Body of pancreas (tissue), 4 donors: ENCODE data around the gene JOSD1. TPM values are rescaled to one million over a fixed set of nuclear protein-coding genes. Genes with fewer than 3 reads are reported as not detected.

Experiments
- ATAC-seq: fragments of 150-250 bp; one replicate; pipeline ENCODE4 v1.9.1; 2016
- DNase-seq, 4 donors: peaks; one replicate each; pipeline ENCODE4 v3.0.0-alpha.2; 2019
- H3K27ac ChIP-seq, 4 donors: fragments of 200-600 bp; sonication (generic); 1 replicate in 3 of 4; 2 replicates in 1 of 4; pipeline versions ENCODE4 v1.5.1 to v1.6.1; 2016 to 2019; ENCODE audit warnings: mild to moderate bottlenecking in 1 of 4, mixed read lengths in 1 of 4, moderate library complexity in 1 of 4
- H3K27me3 ChIP-seq, 2 donors: fragments of 200-600 bp; sonication (generic); one replicate each; pipeline ENCODE4 v1.6.0; 2016; ENCODE audit warnings: mild to moderate bottlenecking in 1 of 2
- H3K36me3 ChIP-seq, 2 donors: fragments of 200-600 bp; sonication (generic); replicated peaks in 1 of 2; 2 replicates each; pipeline ENCODE4 v1.5.1; 2016; ENCODE audit warnings: low read depth in 2 of 2; ENCODE audit not compliant: insufficient read depth in 1 of 2
- H3K4me1 ChIP-seq: fragments of 200-600 bp; sonication (generic); one replicate; pipeline ENCODE4 v1.6.0; 2016
- H3K4me3 ChIP-seq, 2 donors: fragments of 200-600 bp; sonication (generic); 1 replicate in 1 of 2; 2 replicates in 1 of 2; pipeline ENCODE4 v1.5.1; 2016 to 2019
- H3K9me3 ChIP-seq, 3 donors: fragments of 200-600 bp; sonication (generic); 1 replicate in 2 of 3; 2 replicates in 1 of 3; pipeline ENCODE4 v1.5.1; 2016
- POLR2A ChIP-seq, 3 donors: fragments of 450-650 bp; IDR thresholded peaks; one replicate each; pipeline ENCODE4 v1.6.1; 2016; ENCODE audit warnings: antibody characterized with exemption in 3 of 3, mild to moderate bottlenecking in 2 of 3
- WGBS, 2 donors: methylation state at CpG; one replicate each; pipeline ENCODE4 v1.1.5; 2017; 5-methylcytosine and 5-hydroxymethylcytosine counted together
- intact Hi-C: fragments of 100-400 bp; cut with DNase I; formaldehyde crosslinking; loops from one replicate; pipeline ENCODE4 v1.15.1; 2023
- total RNA-seq, 2 donors: library from RNA; depleted of rRNA; stranded (reverse); fragments of >200 nt; gene quantifications; one replicate each; pipeline ENCODE4 v1.1.0, GENCODE V29; 2016
- TF ChIP-seq, protein P1 (sequence below), 7 experiments: fragments of 450-650 bp in 4 of 7; fragments of 200-600 bp in 3 of 7; sonication (generic) in 3 of 7; IDR thresholded peaks; one replicate each; pipeline ENCODE4 v1.5.1; 2016 to 2019; ENCODE audit warnings: antibody characterized with exemption in 7 of 7

The JOSD1 gene
- total RNA-seq, 2 donors from 2014 or later = 20.4 to 50.3 TPM

DNA sequence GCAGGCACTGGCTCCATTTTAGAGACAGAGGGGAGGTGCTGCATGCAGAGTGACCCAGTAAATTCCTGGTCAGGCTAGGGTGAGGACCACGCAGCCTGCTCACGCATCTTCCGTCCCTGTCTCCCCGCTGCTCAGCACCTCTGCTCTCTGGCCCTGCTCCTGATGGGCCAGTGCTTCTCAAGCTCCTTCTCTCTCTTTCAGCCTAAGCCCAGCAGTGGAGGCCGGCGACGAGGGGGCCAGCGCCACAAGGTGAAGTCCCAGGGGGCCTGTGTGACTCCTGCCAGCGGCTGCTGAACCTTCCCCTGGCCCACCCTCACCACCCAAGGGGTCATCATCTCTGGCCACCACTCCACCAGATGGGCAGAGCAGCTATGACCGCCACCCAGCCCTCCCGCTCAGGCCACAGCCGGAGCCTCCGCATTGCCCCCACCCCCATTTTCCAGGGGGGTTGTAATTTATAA lies 29.7 kb upstream of the JOSD1 start:
- 93 to 96% methylated on average over 13 of the region's 13 CpGs for WGBS, 2 donors
- no peaks in the 10 kb centered on the region for H3K27me3 ChIP-seq
- H3K27ac ChIP-seq = peak overlapping the region in 1 of 4 donors; percentile 94
- H3K36me3 ChIP-seq = peaks cover 0 to 47% of the 10 kb centered on the region in 2 donors
- peaks cover 46% of the 10 kb centered on the region for H3K4me1 ChIP-seq
- H3K4me3 ChIP-seq = no peak overlapping the region
- DNase-seq = peak in 1 of 4 donors; percentile 11
- TF ChIP-seq, protein P1, sequence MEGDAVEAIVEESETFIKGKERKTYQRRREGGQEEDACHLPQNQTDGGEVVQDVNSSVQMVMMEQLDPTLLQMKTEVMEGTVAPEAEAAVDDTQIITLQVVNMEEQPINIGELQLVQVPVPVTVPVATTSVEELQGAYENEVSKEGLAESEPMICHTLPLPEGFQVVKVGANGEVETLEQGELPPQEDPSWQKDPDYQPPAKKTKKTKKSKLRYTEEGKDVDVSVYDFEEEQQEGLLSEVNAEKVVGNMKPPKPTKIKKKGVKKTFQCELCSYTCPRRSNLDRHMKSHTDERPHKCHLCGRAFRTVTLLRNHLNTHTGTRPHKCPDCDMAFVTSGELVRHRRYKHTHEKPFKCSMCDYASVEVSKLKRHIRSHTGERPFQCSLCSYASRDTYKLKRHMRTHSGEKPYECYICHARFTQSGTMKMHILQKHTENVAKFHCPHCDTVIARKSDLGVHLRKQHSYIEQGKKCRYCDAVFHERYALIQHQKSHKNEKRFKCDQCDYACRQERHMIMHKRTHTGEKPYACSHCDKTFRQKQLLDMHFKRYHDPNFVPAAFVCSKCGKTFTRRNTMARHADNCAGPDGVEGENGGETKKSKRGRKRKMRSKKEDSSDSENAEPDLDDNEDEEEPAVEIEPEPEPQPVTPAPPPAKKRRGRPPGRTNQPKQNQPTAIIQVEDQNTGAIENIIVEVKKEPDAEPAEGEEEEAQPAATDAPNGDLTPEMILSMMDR (IDR thresholded peaks at IDR 0.05) = no peak
- TF ChIP-seq POLR2A (IDR thresholded peaks at IDR 0.05) = no peak
- ATAC-seq = no peak
- intact Hi-C loops = no loop called here
- no peaks in the 10 kb centered on the region for H3K9me3 ChIP-seq

DNA sequence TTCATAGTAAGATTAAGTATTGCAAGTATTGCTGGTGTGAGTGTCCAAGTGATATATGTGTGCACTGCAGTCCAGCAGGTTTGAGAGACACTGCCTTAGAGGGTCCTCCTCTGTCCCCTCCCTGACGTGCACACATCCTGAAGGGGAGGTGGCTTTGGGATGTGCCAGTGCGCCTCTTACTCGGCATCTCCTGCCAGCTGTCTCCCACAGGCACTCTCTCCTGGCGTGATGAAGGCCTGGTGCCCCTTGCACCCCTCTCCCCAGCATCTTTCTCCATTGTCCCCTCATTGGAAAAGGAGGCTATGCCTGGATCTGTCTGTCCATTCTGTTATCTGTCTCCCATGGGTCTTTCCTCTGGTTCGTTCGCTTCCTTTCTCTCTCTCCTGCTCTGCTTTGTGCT lies 29.2 kb upstream of the JOSD1 start:
- no peak for TF ChIP-seq POLR2A (IDR thresholded peaks at IDR 0.05)
- TF ChIP-seq, protein P1 (IDR thresholded peaks at IDR 0.05) = no peak
- DNase-seq = peak in 1 of 4 donors; percentile 6
- 88 to 97% methylated on average over 6 of the region's 6 CpGs for WGBS, 2 donors
- ATAC-seq = no peak
- H3K27me3 ChIP-seq = no peaks in the 10 kb centered on the region
- intact Hi-C loops = no loop called here
- no peaks in the 10 kb centered on the region for H3K9me3 ChIP-seq
- peaks cover 0 to 47% of the 10 kb centered on the region in 2 donors for H3K36me3 ChIP-seq
- H3K27ac ChIP-seq = no peak overlapping the region
- no peak overlapping the region for H3K4me3 ChIP-seq
- H3K4me1 ChIP-seq = peaks cover 41% of the 10 kb centered on the region

DNA sequence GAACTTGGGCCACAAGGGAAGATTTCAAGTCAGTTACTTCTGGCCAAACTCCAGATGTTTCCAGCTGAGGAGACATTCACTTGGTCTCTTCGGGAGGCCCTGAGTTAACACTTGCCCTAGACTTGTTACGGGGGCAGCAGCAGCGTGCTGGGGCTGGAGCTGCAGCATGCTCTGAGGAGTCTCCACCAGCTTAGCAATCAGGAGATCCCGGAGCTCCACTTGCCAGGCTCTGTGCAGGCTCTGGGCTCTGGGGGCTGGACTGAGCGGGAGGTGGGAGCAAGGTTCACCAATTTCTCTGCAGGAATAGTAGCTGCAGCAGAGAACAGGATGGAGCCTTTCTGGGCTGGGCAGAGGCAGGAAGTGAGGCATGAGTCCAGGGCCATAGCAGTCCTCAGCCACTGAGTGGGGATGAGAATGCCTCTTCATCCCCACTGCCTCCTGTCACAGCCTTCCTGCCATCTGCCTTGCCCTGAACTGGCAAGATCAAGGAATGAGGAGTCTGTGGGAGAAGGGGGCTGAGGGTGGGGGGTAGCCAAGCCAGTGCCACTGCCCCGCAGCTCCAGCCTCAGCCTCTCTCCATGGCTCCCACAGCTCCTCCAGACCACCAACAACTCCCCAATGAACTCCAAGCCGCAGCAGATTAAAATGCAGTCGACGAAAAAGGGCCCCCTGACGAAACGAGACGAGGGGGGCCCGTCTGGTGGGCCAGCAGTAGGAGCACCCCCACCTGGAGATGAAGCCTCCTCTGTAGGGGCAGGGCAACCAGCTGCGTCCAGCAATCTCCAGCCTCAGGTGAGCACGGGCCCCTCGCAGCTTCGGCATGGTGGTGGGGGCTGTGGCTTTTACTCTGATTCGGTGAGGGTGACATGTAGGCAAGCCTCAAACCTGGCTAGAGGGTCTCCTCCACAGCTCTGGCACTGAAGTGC lies 28.4 kb upstream of the JOSD1 start:
- Histone ChIP-seq H3K4me3 (no peak overlapping the region), H3K9me3 (no peaks in the 10 kb centered on the region), H3K36me3 (peaks cover 0 to 52% of the 10 kb centered on the region in 2 donors), H3K27me3 (no peaks in the 10 kb centered on the region), H3K27ac (no peak overlapping the region), H3K4me1 (peaks cover 33% of the 10 kb centered on the region)
- no peak for ATAC-seq
- no peak for TF ChIP-seq POLR2A (IDR thresholded peaks at IDR 0.05)
- TF ChIP-seq, protein P1 (IDR thresholded peaks at IDR 0.05) = no peak
- WGBS, 2 donors = 90 to 92% methylated on average over 13 of the region's 18 CpGs
- intact Hi-C loops = no loop called here
- DNase-seq = peak in 1 of 4 donors; percentile 9

DNA sequence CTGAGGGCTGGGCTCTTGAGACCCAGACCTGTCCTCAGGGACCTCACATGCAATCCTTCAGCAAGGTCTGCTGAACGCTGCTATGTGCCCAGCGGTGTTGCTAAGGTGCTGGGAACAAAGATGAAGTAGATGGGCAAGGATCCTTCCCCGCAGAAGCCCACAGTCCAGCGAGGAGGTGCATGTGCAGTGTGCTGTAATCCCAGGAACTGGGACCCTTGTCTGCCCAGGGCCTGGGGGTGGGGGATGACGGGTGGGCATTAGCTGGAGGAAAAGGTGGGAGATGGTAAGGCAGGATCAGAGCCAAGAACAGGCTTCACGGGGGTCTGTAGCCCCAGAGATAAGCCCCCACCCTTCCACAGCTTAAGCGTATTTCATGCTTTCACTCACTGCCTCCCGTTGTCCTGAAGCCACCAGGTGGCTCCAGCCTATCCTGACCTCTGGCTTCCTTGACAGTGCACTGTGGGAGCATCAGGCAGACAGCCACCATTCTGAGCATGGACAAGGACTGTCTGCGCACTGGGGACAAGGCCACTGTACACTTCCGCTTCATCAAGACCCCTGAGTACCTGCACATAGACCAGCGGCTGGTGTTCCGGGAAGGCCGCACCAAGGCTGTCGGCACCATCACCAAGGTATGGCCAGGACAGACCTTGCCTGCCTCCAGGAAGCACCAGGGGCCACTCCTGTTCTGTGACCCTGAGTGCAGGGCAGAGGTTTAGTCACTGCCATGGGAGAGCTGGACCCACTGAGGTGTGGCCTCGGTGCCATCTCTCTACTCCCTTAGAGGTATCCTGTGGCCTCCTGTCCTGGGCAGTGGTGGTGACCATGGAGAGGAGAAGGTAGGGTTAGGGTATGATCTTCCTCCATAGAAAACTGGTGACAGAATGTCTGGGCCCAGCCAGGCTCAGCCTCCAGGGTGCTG lies 27.0 kb upstream of the JOSD1 start:
- peak in 1 of 4 donors; percentile 8 for DNase-seq
- 89 to 90% methylated on average over 10 to 15 of the region's 15 CpGs for WGBS, 2 donors
- intact Hi-C loops = no loop called here

More for the DNA sequence above, 27.0 kb upstream of the JOSD1 start:
- Histone ChIP-seq H3K9me3 (no peaks in the 10 kb centered on the region), H3K27ac (no peak overlapping the region), H3K36me3 (peaks cover 0 to 57% of the 10 kb centered on the region in 2 donors), H3K27me3 (no peaks in the 10 kb centered on the region), H3K4me1 (peaks cover 20% of the 10 kb centered on the region), H3K4me3 (no peak overlapping the region)
- TF ChIP-seq, protein P1 (IDR thresholded peaks at IDR 0.05) = no peak
- TF ChIP-seq POLR2A (IDR thresholded peaks at IDR 0.05) = no peak
- ATAC-seq = no peak
